ENCODE data around the gene GHRH.

DNA sequence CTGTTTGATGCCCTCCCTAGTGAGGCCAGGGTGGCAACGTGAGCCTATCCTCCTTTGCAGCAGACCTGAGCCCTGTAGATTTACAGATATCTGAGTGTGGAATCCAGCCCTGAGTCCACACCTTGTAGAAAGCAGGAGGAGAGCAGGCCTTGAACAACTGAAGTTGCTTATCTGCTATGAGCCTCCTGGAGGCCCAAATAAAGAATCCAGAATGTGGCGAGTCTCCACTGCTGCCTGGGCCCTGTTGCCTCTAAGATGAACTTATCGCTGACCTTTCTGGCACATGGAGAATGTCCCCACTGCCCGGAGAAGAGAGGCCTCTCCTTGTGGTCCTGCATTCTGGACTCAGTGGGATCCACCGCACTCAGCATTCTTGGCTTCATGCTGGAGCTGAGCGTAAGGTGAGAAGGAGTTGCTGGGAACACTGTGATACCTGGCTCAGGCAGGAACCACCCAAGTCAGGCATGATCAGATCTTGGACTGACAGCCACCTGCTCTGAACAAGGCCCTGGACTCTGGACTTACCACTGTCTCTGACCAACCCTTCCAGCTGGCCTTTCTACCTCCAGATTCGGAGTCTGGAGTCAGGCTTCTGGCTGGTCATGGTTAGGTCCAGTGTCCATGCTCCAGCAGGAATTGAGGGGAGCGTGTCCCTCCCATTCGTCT, 22.0 kb upstream of the GHRH start:
- TF ChIP-seq POLR2AphosphoS5 (IDR thresholded peaks at IDR 0.05; ENCODE audit: low read depth, low read length) (no peak), EZH2 (IDR thresholded peaks at IDR 0.05) (no peak)
- TF ChIP-seq, protein P1, sequence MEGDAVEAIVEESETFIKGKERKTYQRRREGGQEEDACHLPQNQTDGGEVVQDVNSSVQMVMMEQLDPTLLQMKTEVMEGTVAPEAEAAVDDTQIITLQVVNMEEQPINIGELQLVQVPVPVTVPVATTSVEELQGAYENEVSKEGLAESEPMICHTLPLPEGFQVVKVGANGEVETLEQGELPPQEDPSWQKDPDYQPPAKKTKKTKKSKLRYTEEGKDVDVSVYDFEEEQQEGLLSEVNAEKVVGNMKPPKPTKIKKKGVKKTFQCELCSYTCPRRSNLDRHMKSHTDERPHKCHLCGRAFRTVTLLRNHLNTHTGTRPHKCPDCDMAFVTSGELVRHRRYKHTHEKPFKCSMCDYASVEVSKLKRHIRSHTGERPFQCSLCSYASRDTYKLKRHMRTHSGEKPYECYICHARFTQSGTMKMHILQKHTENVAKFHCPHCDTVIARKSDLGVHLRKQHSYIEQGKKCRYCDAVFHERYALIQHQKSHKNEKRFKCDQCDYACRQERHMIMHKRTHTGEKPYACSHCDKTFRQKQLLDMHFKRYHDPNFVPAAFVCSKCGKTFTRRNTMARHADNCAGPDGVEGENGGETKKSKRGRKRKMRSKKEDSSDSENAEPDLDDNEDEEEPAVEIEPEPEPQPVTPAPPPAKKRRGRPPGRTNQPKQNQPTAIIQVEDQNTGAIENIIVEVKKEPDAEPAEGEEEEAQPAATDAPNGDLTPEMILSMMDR (IDR thresholded peaks at IDR 0.05 in 2 of 3, conservative IDR thresholded peaks at IDR 0.05 in 1 of 3; ENCODE audit: borderline replicate concordance in 1 of 3, insufficient read depth in 1 of 3, low read depth in 2 of 3, low read length in 2 of 3), result no peak

Measured in HCT116 (cell line).